H9 (cell line): ENCODE results near the gene REXO4. TPM values are rescaled to one million over a fixed set of nuclear protein-coding genes. Genes with fewer than 3 reads are reported as not detected.

ENCODE experiments used
- DNase-seq: peaks from one replicate; pipeline ENCODE4 v3.0.0-alpha.2; 2017
- H2AFZ ChIP-seq: one replicate; pipeline ENCODE4 v1.6.1; 2013; ENCODE audit warnings: mild to moderate bottlenecking, low read length, control low read depth, moderate library complexity
- H2AK5ac ChIP-seq: 2 replicates; pipeline ENCODE4 v1.6.1; 2013; ENCODE audit warnings: low read length, control low read depth, mixed read lengths; ENCODE audit not compliant: insufficient read length
- H2BK120ac ChIP-seq: one replicate; pipeline ENCODE4 v1.6.1; 2013; ENCODE audit warnings: low read depth, mild to moderate bottlenecking, low read length, control low read depth, inconsistent platforms; ENCODE audit not compliant: poor library complexity, severe bottlenecking
- H2BK12ac ChIP-seq: 2 replicates; pipeline ENCODE4 v1.6.1; 2013; ENCODE audit warnings: low read length, control low read depth, mixed read lengths, low read depth; ENCODE audit not compliant: insufficient read length
- H2BK15ac ChIP-seq: 2 replicates; pipeline ENCODE4 v1.6.1; 2013; ENCODE audit warnings: low read depth, low read length, control low read depth
- H2BK20ac ChIP-seq: one replicate; pipeline ENCODE4 v1.6.1; 2013; ENCODE audit warnings: low read depth, mild to moderate bottlenecking, low read length, control low read depth, inconsistent platforms; ENCODE audit not compliant: poor library complexity, severe bottlenecking
- H2BK5ac ChIP-seq: 2 replicates; pipeline ENCODE4 v1.6.1; 2013; ENCODE audit warnings: low read length, control low read depth, mixed read lengths; ENCODE audit not compliant: insufficient read length
- H3K14ac ChIP-seq: 2 replicates; pipeline ENCODE4 v1.6.1; 2013; ENCODE audit warnings: low read length, control low read depth; ENCODE audit not compliant: insufficient read depth
- H3K18ac ChIP-seq: 2 replicates; pipeline ENCODE4 v1.6.1; 2013; ENCODE audit warnings: low read depth, mild to moderate bottlenecking, mixed read lengths, low read length, control low read depth; ENCODE audit not compliant: insufficient read length
- H3K23ac ChIP-seq: 2 replicates; pipeline ENCODE4 v1.6.1; 2013; ENCODE audit warnings: low read length, control low read depth, mixed read lengths, low read depth; ENCODE audit not compliant: insufficient read length
- H3K23me2 ChIP-seq: 2 replicates; pipeline ENCODE4 v1.6.1; 2013; ENCODE audit warnings: low read depth, mild to moderate bottlenecking, mixed read lengths, low read length, control low read depth; ENCODE audit not compliant: insufficient read length, poor library complexity, severe bottlenecking
- H3K27ac ChIP-seq: 2 replicates; pipeline ENCODE4 v1.5.1; 2013; ENCODE audit warnings: low read length, control low read depth, mixed read lengths, low read depth; ENCODE audit not compliant: insufficient read length
- H3K27me3 ChIP-seq: 2 replicates; pipeline ENCODE4 v1.6.1; 2013; ENCODE audit warnings: low read length, control low read depth, inconsistent platforms; ENCODE audit not compliant: insufficient read depth
- H3K4ac ChIP-seq: 2 replicates; pipeline ENCODE4 v1.6.1; 2013; ENCODE audit warnings: low read depth, mild to moderate bottlenecking, control low read depth, inconsistent platforms, low read length, moderate library complexity
- H3K4me1 ChIP-seq: 2 replicates; pipeline ENCODE4 v1.6.1; 2013; ENCODE audit warnings: low read length, control low read depth, inconsistent platforms; ENCODE audit not compliant: insufficient read depth
- H3K4me2 ChIP-seq: 2 replicates; pipeline ENCODE4 v1.6.1; 2013; ENCODE audit warnings: low read length, control low read depth, mixed read lengths; ENCODE audit not compliant: insufficient read length, insufficient read depth
- H3K56ac ChIP-seq: 2 replicates; pipeline ENCODE4 v1.6.1; 2013; ENCODE audit warnings: low read depth, mild to moderate bottlenecking, mixed read lengths, low read length, control low read depth; ENCODE audit not compliant: insufficient read length
- H3K79me1 ChIP-seq: 2 replicates; pipeline ENCODE4 v1.6.1; 2013; ENCODE audit warnings: low read depth, mild to moderate bottlenecking, moderate library complexity, low read length, control low read depth, inconsistent platforms; ENCODE audit not compliant: insufficient read depth, poor library complexity, severe bottlenecking
- H3K79me2 ChIP-seq: 2 replicates; pipeline ENCODE4 v1.6.1; 2013; ENCODE audit warnings: low read length, control low read depth, inconsistent platforms; ENCODE audit not compliant: insufficient read depth
- H3K9ac ChIP-seq: 2 replicates; pipeline ENCODE4 v1.6.1; 2013; ENCODE audit warnings: low read length, control low read depth, mixed read lengths; ENCODE audit not compliant: insufficient read length; ENCODE audit errors: extremely low read depth
- H3K9me3 ChIP-seq: one replicate; pipeline ENCODE4 v1.6.1; 2013; ENCODE audit warnings: low read depth, low read length, inconsistent platforms; ENCODE audit not compliant: control insufficient read depth
- H3T11ph ChIP-seq: one replicate; pipeline ENCODE4 v1.6.1; 2013; ENCODE audit warnings: mild to moderate bottlenecking, low read length, control low read depth, inconsistent platforms
- H4K20me1 ChIP-seq: one replicate; pipeline ENCODE4 v1.6.1; 2013; ENCODE audit not compliant: control insufficient read depth, insufficient read length, insufficient read depth
- H4K5ac ChIP-seq: 2 replicates; pipeline ENCODE4 v1.6.1; 2013; ENCODE audit warnings: low read depth, mild to moderate bottlenecking, mixed read lengths, low read length, control low read depth; ENCODE audit not compliant: insufficient read length
- H4K8ac ChIP-seq: replicated peaks from 2 replicates; pipeline ENCODE4 v1.6.1; 2013; ENCODE audit warnings: low read length, control low read depth, mixed read lengths, low read depth; ENCODE audit not compliant: insufficient read length
- H4K91ac ChIP-seq: 2 replicates; pipeline ENCODE4 v1.6.1; 2013; ENCODE audit warnings: low read depth, mild to moderate bottlenecking, moderate library complexity, mixed read lengths, low read length, control low read depth; ENCODE audit not compliant: insufficient read length
- H3K27ac Mint-ChIP-seq, 3 experiments: 2 replicates in 2 of 3; 3 replicates in 1 of 3; pipeline ENCODE4 v1.8.0; 2020 to 2021; ENCODE audit warnings: mixed read lengths in 3 of 3, mild to moderate bottlenecking in 1 of 3, moderate library complexity in 1 of 3
- H3K27me3 Mint-ChIP-seq: 2 replicates; pipeline ENCODE4 v1.8.0; 2021; ENCODE audit warnings: low read depth, mild to moderate bottlenecking, moderate library complexity, mixed read lengths
- H3K36me3 Mint-ChIP-seq, 3 experiments: 2 replicates in 2 of 3; 3 replicates in 1 of 3; pipeline ENCODE4 v1.8.0; 2020 to 2021; ENCODE audit warnings: low read depth in 3 of 3, mixed read lengths in 3 of 3; ENCODE audit not compliant: insufficient read depth in 1 of 3
- H3K4me1 Mint-ChIP-seq, 2 experiments: 2 replicates each; pipeline ENCODE4 v1.8.0; 2020; ENCODE audit warnings: mixed read lengths in 2 of 2
- H3K4me3 Mint-ChIP-seq, 2 experiments: 2 replicates in 1 of 2; 3 replicates in 1 of 2; pipeline ENCODE4 v1.8.0; 2020 to 2021; ENCODE audit warnings: mild to moderate bottlenecking in 2 of 2, mixed read lengths in 2 of 2, moderate library complexity in 1 of 2
- H3K9me3 Mint-ChIP-seq, 2 experiments: 2 replicates in 1 of 2; 3 replicates in 1 of 2; pipeline ENCODE4 v1.8.0; 2020; ENCODE audit warnings: mild to moderate bottlenecking in 2 of 2, mixed read lengths in 2 of 2, moderate library complexity in 1 of 2
- CTCF ChIP-seq: fragments of 200-600 bp; sonication (generic); conservative IDR thresholded peaks from 3 replicates; pipeline ENCODE4 v1.8.0; 2021; ENCODE audit warnings: antibody characterized with exemption, mild to moderate bottlenecking
- WGBS: extraction: QIAGEN DNeasy Blood & Tissue Kit; methylation state at CpG from one replicate; pipeline ENCODE4 v1.1.7; 2013; ENCODE audit warnings: missing lambda C conversion rate, low lambda C conversion rate, mixed read lengths; ENCODE audit not compliant: insufficient read length; ENCODE audit errors: extremely low coverage; 5-methylcytosine and 5-hydroxymethylcytosine counted together
- total RNA-seq: library from RNA; stranded (reverse); gene quantifications from 2 replicates; pipeline ENCODE4 v1.2.1, GENCODE V29; 2021

REXO4 gene
- total RNA-seq, 1 experiment from 2014 or later: 35.2 TPM

GRCh38 chr9:133369422-133369821 lies 48.4 kb downstream of the REXO4 start:
- H3K27me3 Mint-ChIP-seq: no peaks in the 10 kb centered on the region
- no peak overlapping the region for H3K18ac ChIP-seq

More at GRCh38 chr9:133369422-133369821, 48.4 kb downstream of the REXO4 start:
- H3K4me3 Mint-ChIP-seq: no peak overlapping the region
- H3K14ac ChIP-seq: no peak overlapping the region
- no peak overlapping the region for H2AK5ac ChIP-seq
- WGBS: no CpG with 5 or more reads among the region's 6 CpGs
- no peak overlapping the region for H2BK15ac ChIP-seq
- no peak overlapping the region for H4K8ac ChIP-seq
- no peak overlapping the region for H2BK20ac ChIP-seq
- no peak overlapping the region for H4K5ac ChIP-seq
- H3K4me1 ChIP-seq: no peaks in the 10 kb centered on the region
- H2BK120ac ChIP-seq: no peak overlapping the region
- H3K23me2 ChIP-seq: no peaks in the 10 kb centered on the region
- H2BK5ac ChIP-seq: no peak overlapping the region
- H3K9ac ChIP-seq: no peak overlapping the region
- H3K9me3 ChIP-seq: no peaks in the 10 kb centered on the region
- peaks cover 54% of the 10 kb centered on the region; the same call in 1 of the 2 replicates for H3K79me2 ChIP-seq
- no peak overlapping the region for H3K56ac ChIP-seq
- H3K36me3 Mint-ChIP-seq: peaks cover 25 to 78% (median 61%) of the 10 kb centered on the region in 3 experiments; a peak in 6 of 7 replicates
- TF ChIP-seq CTCF: no peak
- H3K79me1 ChIP-seq: peaks cover 34% of the 10 kb centered on the region
- no peak overlapping the region for H3K4me2 ChIP-seq
- H3K27ac ChIP-seq: no peak overlapping the region
- no peak overlapping the region for H3K23ac ChIP-seq
- H3K27me3 ChIP-seq: no peaks in the 10 kb centered on the region
- H3T11ph ChIP-seq: no peak overlapping the region
- H3K9me3 Mint-ChIP-seq: no peaks in the 10 kb centered on the region
- peak overlapping the region in 1 of 3 experiments; percentile 65; a peak in 2 of 7 replicates for H3K27ac Mint-ChIP-seq
- no peak overlapping the region for H2BK12ac ChIP-seq
- H3K4me1 Mint-ChIP-seq: peaks cover 4 to 7% of the 10 kb centered on the region in 2 experiments
- no peak overlapping the region for H2AFZ ChIP-seq
- H4K20me1 ChIP-seq: no peaks in the 10 kb centered on the region
- no peak overlapping the region for H3K4ac ChIP-seq
- H4K91ac ChIP-seq: no peak overlapping the region
- DNase-seq: no peak
